ENCODE measurements around the gene MGRN1.

Gene MGRN1

GRCh38 chr16:4625560-4626159 lies 1.0 kb downstream of the MGRN1 start:
- Mint-ChIP-seq H3K27ac (peak overlapping the region; percentile 93), H3K4me3 (peak overlapping the region; percentile 94), H3K9me3 (no peaks in the 10 kb centered on the region), H3K4me1 (peaks cover 33% of the 10 kb centered on the region), H3K36me3 (ENCODE audit: low read depth) (peaks cover 5% of the 10 kb centered on the region), H3K27me3 (no peaks in the 10 kb centered on the region)
- DNase-seq: no peak
- ATAC-seq: no peak

- Mint-ChIP-seq H3K27me3 (no peaks in the 10 kb centered on the region), H3K36me3 (ENCODE audit: low read depth) (peaks cover 9% of the 10 kb centered on the region), H3K4me1 (peaks cover 35% of the 10 kb centered on the region), H3K27ac (peak overlapping the region; percentile 93), H3K9me3 (no peaks in the 10 kb centered on the region), H3K4me3 (peak overlapping the region; percentile 94)
- ATAC-seq: no peak
- no peak for DNase-seq
Measured at GRCh38 chr16:4626396-4626795, 1.8 kb downstream of the MGRN1 start.

GRCh38 chr16:4628283-4628682 lies 3.7 kb downstream of the MGRN1 start:
- H3K4me1 Mint-ChIP-seq: peaks cover 35% of the 10 kb centered on the region
- H3K27ac Mint-ChIP-seq: no peak overlapping the region
- ATAC-seq (no peak), DNase-seq (no peak)
- peaks cover 13% of the 10 kb centered on the region for H3K36me3 Mint-ChIP-seq (ENCODE audit: low read depth)
- H3K4me3 Mint-ChIP-seq: no peak overlapping the region
- H3K27me3 Mint-ChIP-seq: no peaks in the 10 kb centered on the region
- H3K9me3 Mint-ChIP-seq: no peaks in the 10 kb centered on the region

GRCh38 chr16:4631444-4631843 lies 6.8 kb downstream of the MGRN1 start:
- Mint-ChIP-seq H3K27me3 (no peaks in the 10 kb centered on the region), H3K36me3 (ENCODE audit: low read depth) (peaks cover 17% of the 10 kb centered on the region), H3K4me1 (peaks cover 17% of the 10 kb centered on the region), H3K27ac (no peak overlapping the region), H3K4me3 (no peak overlapping the region), H3K9me3 (no peaks in the 10 kb centered on the region)
- no peak for ATAC-seq
- DNase-seq: no peak

- peaks cover 15% of the 10 kb centered on the region for H3K36me3 Mint-ChIP-seq (ENCODE audit: low read depth)
- no peak overlapping the region for H3K27ac Mint-ChIP-seq
- H3K4me1 Mint-ChIP-seq: peaks cover 8% of the 10 kb centered on the region
Measured at GRCh38 chr16:4633910-4634635, 9.4 kb downstream of the MGRN1 start.

GRCh38 chr16:4634768-4635167 lies 10.1 kb downstream of the MGRN1 start:
- peaks cover 9% of the 10 kb centered on the region for H3K4me1 Mint-ChIP-seq
- DNase-seq (no peak), ATAC-seq (no peak)
- no peak overlapping the region for H3K4me3 Mint-ChIP-seq
- peaks cover 12% of the 10 kb centered on the region for H3K36me3 Mint-ChIP-seq (ENCODE audit: low read depth)
- H3K27me3 Mint-ChIP-seq: no peaks in the 10 kb centered on the region
- H3K9me3 Mint-ChIP-seq: no peaks in the 10 kb centered on the region
- no peak overlapping the region for H3K27ac Mint-ChIP-seq

More at GRCh38 chr16:4633910-4634635, 9.4 kb downstream of the MGRN1 start:
- H3K9me3 Mint-ChIP-seq: no peaks in the 10 kb centered on the region
- no peak for DNase-seq
- no peaks in the 10 kb centered on the region for H3K27me3 Mint-ChIP-seq
- no peak overlapping the region for H3K4me3 Mint-ChIP-seq
- ATAC-seq: no peak

GRCh38 chr16:4636196-4636595 lies 11.6 kb downstream of the MGRN1 start:
- H3K9me3 Mint-ChIP-seq: no peaks in the 10 kb centered on the region
- no peak for DNase-seq
- H3K4me3 Mint-ChIP-seq: no peak overlapping the region
- H3K4me1 Mint-ChIP-seq: peaks cover 20% of the 10 kb centered on the region
- H3K27me3 Mint-ChIP-seq: no peaks in the 10 kb centered on the region
- ATAC-seq: no peak
- peaks cover 10% of the 10 kb centered on the region for H3K36me3 Mint-ChIP-seq (ENCODE audit: low read depth)
- H3K27ac Mint-ChIP-seq: no peak overlapping the region

GRCh38 chr16:4637501-4638166 lies 13.0 kb downstream of the MGRN1 start:
- Mint-ChIP-seq H3K27me3 (no peaks in the 10 kb centered on the region), H3K9me3 (no peaks in the 10 kb centered on the region), H3K4me3 (no peak overlapping the region), H3K36me3 (ENCODE audit: low read depth) (peaks cover 4% of the 10 kb centered on the region), H3K27ac (no peak overlapping the region), H3K4me1 (peaks cover 23% of the 10 kb centered on the region)
- DNase-seq (no peak), ATAC-seq (no peak)

GRCh38 chr16:4639899-4640509 lies 15.4 kb downstream of the MGRN1 start:
- Mint-ChIP-seq H3K27me3 (no peaks in the 10 kb centered on the region), H3K9me3 (no peaks in the 10 kb centered on the region), H3K36me3 (ENCODE audit: low read depth) (no peaks in the 10 kb centered on the region), H3K4me3 (no peak overlapping the region), H3K27ac (no peak overlapping the region), H3K4me1 (peaks cover 23% of the 10 kb centered on the region)
- DNase-seq (no peak), ATAC-seq (no peak)

GRCh38 chr16:4640572-4641305 lies 16.1 kb downstream of the MGRN1 start:
- no peak for DNase-seq
- Mint-ChIP-seq H3K4me3 (no peak overlapping the region), H3K9me3 (no peaks in the 10 kb centered on the region), H3K27ac (peak overlapping the region; percentile 49), H3K4me1 (peaks cover 28% of the 10 kb centered on the region), H3K36me3 (ENCODE audit: low read depth) (no peaks in the 10 kb centered on the region), H3K27me3 (no peaks in the 10 kb centered on the region)
- ATAC-seq: peak; percentile 62

GRCh38 chr16:4641306-4641687 lies 16.7 kb downstream of the MGRN1 start:
- Mint-ChIP-seq H3K27ac (peak overlapping the region; percentile 49), H3K4me3 (no peak overlapping the region), H3K4me1 (peaks cover 30% of the 10 kb centered on the region), H3K9me3 (no peaks in the 10 kb centered on the region), H3K36me3 (ENCODE audit: low read depth) (no peaks in the 10 kb centered on the region), H3K27me3 (no peaks in the 10 kb centered on the region)
- DNase-seq: no peak
- ATAC-seq: no peak

- no peak for ATAC-seq
- H3K27ac Mint-ChIP-seq: no peak overlapping the region
- H3K9me3 Mint-ChIP-seq: no peaks in the 10 kb centered on the region
- DNase-seq: no peak
- H3K4me3 Mint-ChIP-seq: no peak overlapping the region
- H3K27me3 Mint-ChIP-seq: no peaks in the 10 kb centered on the region
- peaks cover 35% of the 10 kb centered on the region for H3K4me1 Mint-ChIP-seq
- no peaks in the 10 kb centered on the region for H3K36me3 Mint-ChIP-seq (ENCODE audit: low read depth)
Measured at GRCh38 chr16:4641895-4642294, 17.3 kb downstream of the MGRN1 start.

- no peak for ATAC-seq
- Mint-ChIP-seq H3K4me3 (no peak overlapping the region), H3K9me3 (no peaks in the 10 kb centered on the region), H3K36me3 (ENCODE audit: low read depth) (peaks cover 8% of the 10 kb centered on the region), H3K27me3 (no peaks in the 10 kb centered on the region), H3K4me1 (peaks cover 32% of the 10 kb centered on the region), H3K27ac (peak overlapping the region; percentile 55)
- no peak for DNase-seq
Measured at GRCh38 chr16:4646773-4647643, 22.4 kb downstream of the MGRN1 start.

GRCh38 chr16:4647644-4647980 lies 23.0 kb downstream of the MGRN1 start:
- Mint-ChIP-seq H3K4me3 (no peak overlapping the region), H3K27ac (peak overlapping the region; percentile 55)
- no peak for DNase-seq

More at GRCh38 chr16:4647644-4647980, 23.0 kb downstream of the MGRN1 start:
- Mint-ChIP-seq H3K9me3 (no peaks in the 10 kb centered on the region), H3K27me3 (no peaks in the 10 kb centered on the region), H3K4me1 (peaks cover 32% of the 10 kb centered on the region), H3K36me3 (ENCODE audit: low read depth) (peaks cover 8% of the 10 kb centered on the region)
- ATAC-seq: no peak
